Epithelial cell of proximal tubule (primary cell): Measurements from ENCODE around the gene SLC9A2. TPM values are rescaled to one million over a fixed set of nuclear protein-coding genes. Genes with fewer than 3 reads are reported as not detected.

Source experiments
- DNase-seq: peaks from one replicate; pipeline ENCODE4 v3.0.0-alpha.2; 2011; ENCODE audit warnings: low read depth
- H3K4me3 ChIP-seq: 2 replicates; pipeline ENCODE4 v1.5.1; 2011; ENCODE audit warnings: low read depth, mild to moderate bottlenecking, low read length
- CTCF ChIP-seq: conservative IDR thresholded peaks from 2 replicates; pipeline ENCODE4 v1.5.1; 2012; ENCODE audit warnings: low read depth, mild to moderate bottlenecking, low read length
- total RNA-seq: library from RNA; depleted of rRNA; stranded (reverse); fragments of >200 nt; gene quantifications from 2 replicates; pipeline ENCODE4 v1.2.3, GENCODE V29; 2015

Gene SLC9A2
- total RNA-seq, 1 donor from 2014 or later, result 0.86 TPM

GRCh38 chr2:102686479-102687439, 67.4 kb downstream of the SLC9A2 start:
- H3K4me3 ChIP-seq, result no peak overlapping the region
- no peak for DNase-seq
- TF ChIP-seq CTCF, result no peak

- no peak for TF ChIP-seq CTCF
- no peak for DNase-seq
- no peak overlapping the region for H3K4me3 ChIP-seq
These were observed 70.7 kb downstream of the SLC9A2 start for GRCh38 chr2:102690012-102690411.

GRCh38 chr2:102696463-102696862, 77.1 kb downstream of the SLC9A2 start:
- no peak overlapping the region for H3K4me3 ChIP-seq
- no peak for TF ChIP-seq CTCF
- no peak for DNase-seq

- DNase-seq, result no peak
- H3K4me3 ChIP-seq, result no peak overlapping the region
- TF ChIP-seq CTCF, result no peak
These were observed 79.2 kb downstream of the SLC9A2 start for GRCh38 chr2:102698369-102699111.

- no peak overlapping the region for H3K4me3 ChIP-seq
- no peak for TF ChIP-seq CTCF
- no peak for DNase-seq
These were observed 84.0 kb downstream of the SLC9A2 start for GRCh38 chr2:102703305-102703704.

- no peak overlapping the region for H3K4me3 ChIP-seq
- no peak for DNase-seq
- peak; percentile 72 for TF ChIP-seq CTCF
These were observed 84.4 kb downstream of the SLC9A2 start for GRCh38 chr2:102703748-102704147.
